ENCODE measurements around the gene TFR2. TPM values are rescaled to one million over a fixed set of nuclear protein-coding genes. Genes with fewer than 3 reads are reported as not detected.
A peak's percentile ranks its signal among the peaks of the same experiment; 100 is the strongest.

TFR2 gene
- total RNA-seq, 4 donors from 2014 or later, result 0.81 to 3.9 (median 1.3) TPM

- no peaks in the 10 kb centered on the region for H3K27me3 ChIP-seq
- H3K4me1 ChIP-seq, result peaks cover 12% of the 10 kb centered on the region
- DNase-seq (ENCODE audit: low spot score in 2 of 2), result peak; percentile 88 to 90
- TF ChIP-seq EP300 (IDR thresholded peaks at IDR 0.05) (no peak), POLR2A (IDR thresholded peaks at IDR 0.05) (no peak), CTCF (IDR thresholded peaks at IDR 0.05) (no peak), POLR2AphosphoS5 (IDR thresholded peaks at IDR 0.05) (no peak)
- H3K9me3 ChIP-seq, result no peaks in the 10 kb centered on the region
- peak overlapping the region; percentile 38 for H3K4me3 ChIP-seq
- 4% methylated on average over 16 of the region's 37 CpGs for WGBS
- H3K27ac ChIP-seq, result no peak overlapping the region
- no peaks in the 10 kb centered on the region for H3K36me3 ChIP-seq
These were observed 14.7 kb downstream of the TFR2 start for GRCh38 chr7:100626530-100627237.

GRCh38 chr7:100626055-100626454 lies 15.3 kb downstream of the TFR2 start:
- DNase-seq (ENCODE audit: low spot score in 2 of 2), result no peak
- Histone ChIP-seq H3K36me3 (peaks cover 1% of the 10 kb centered on the region), H3K9me3 (no peaks in the 10 kb centered on the region), H3K4me3 (no peak overlapping the region), H3K4me1 (peaks cover 12% of the 10 kb centered on the region), H3K27me3 (no peaks in the 10 kb centered on the region), H3K27ac (no peak overlapping the region)
- 20% methylated on average over 3 of the region's 3 CpGs for WGBS
- no peak for TF ChIP-seq POLR2A (IDR thresholded peaks at IDR 0.05)
- TF ChIP-seq POLR2AphosphoS5 (IDR thresholded peaks at IDR 0.05), result no peak
- TF ChIP-seq CTCF (IDR thresholded peaks at IDR 0.05), result no peak
- no peak for TF ChIP-seq EP300 (IDR thresholded peaks at IDR 0.05)

GRCh38 chr7:100623951-100624824 lies 17.2 kb downstream of the TFR2 start:
- 82% methylated on average over 15 of the region's 15 CpGs for WGBS
- Histone ChIP-seq H3K27ac (no peak overlapping the region), H3K27me3 (no peaks in the 10 kb centered on the region), H3K36me3 (peaks cover 6% of the 10 kb centered on the region), H3K9me3 (no peaks in the 10 kb centered on the region), H3K4me3 (no peak overlapping the region), H3K4me1 (peaks cover 12% of the 10 kb centered on the region)
- TF ChIP-seq EP300 (IDR thresholded peaks at IDR 0.05) (no peak), POLR2AphosphoS5 (IDR thresholded peaks at IDR 0.05) (no peak), CTCF (IDR thresholded peaks at IDR 0.05) (no peak), POLR2A (IDR thresholded peaks at IDR 0.05) (no peak)
- no peak for DNase-seq (ENCODE audit: low spot score in 2 of 2)

- 83% methylated on average over 8 of the region's 8 CpGs for WGBS
- TF ChIP-seq POLR2A (IDR thresholded peaks at IDR 0.05), result no peak
- TF ChIP-seq CTCF (IDR thresholded peaks at IDR 0.05), result no peak
- no peak for TF ChIP-seq EP300 (IDR thresholded peaks at IDR 0.05)
- no peak for TF ChIP-seq POLR2AphosphoS5 (IDR thresholded peaks at IDR 0.05)
- H3K27ac ChIP-seq, result no peak overlapping the region
- H3K4me1 ChIP-seq, result peaks cover 4% of the 10 kb centered on the region
- peaks cover 6% of the 10 kb centered on the region for H3K36me3 ChIP-seq
- H3K4me3 ChIP-seq, result no peak overlapping the region
- DNase-seq (ENCODE audit: low spot score in 2 of 2), result no peak
- no peaks in the 10 kb centered on the region for H3K27me3 ChIP-seq
- no peaks in the 10 kb centered on the region for H3K9me3 ChIP-seq
These were observed 19.8 kb downstream of the TFR2 start for GRCh38 chr7:100621554-100621953.

GRCh38 chr7:100620804-100621203 lies 20.5 kb downstream of the TFR2 start:
- Histone ChIP-seq H3K27ac (no peak overlapping the region), H3K27me3 (no peaks in the 10 kb centered on the region), H3K4me1 (no peaks in the 10 kb centered on the region), H3K9me3 (no peaks in the 10 kb centered on the region), H3K4me3 (no peak overlapping the region), H3K36me3 (peaks cover 6% of the 10 kb centered on the region)
- TF ChIP-seq POLR2A (IDR thresholded peaks at IDR 0.05) (no peak), EP300 (IDR thresholded peaks at IDR 0.05) (no peak), POLR2AphosphoS5 (IDR thresholded peaks at IDR 0.05) (no peak), CTCF (IDR thresholded peaks at IDR 0.05) (no peak)
- 95% methylated on average over 23 of the region's 23 CpGs for WGBS
- no peak for DNase-seq (ENCODE audit: low spot score in 2 of 2)
